DOHH2 (cell line): ENCODE results near the gene DPP6.

Source experiments
- H3F3A ChIP-seq: fragments of 200-600 bp; sonication (generic), shearing (Covaris generic); 2 replicates; pipeline ENCODE4 v1.6.0; 2016; ENCODE audit warnings: antibody characterized with exemption, mild to moderate bottlenecking; ENCODE audit not compliant: control insufficient read depth, insufficient read depth
- H3K27ac ChIP-seq: fragments of 200-600 bp; sonication (generic); 2 replicates; pipeline ENCODE4 v1.5.1; 2014; ENCODE audit warnings: low read depth, mild to moderate bottlenecking, low read length, moderate library complexity
- H3K27me3 ChIP-seq: fragments of 200-600 bp; sonication (generic); 2 replicates; pipeline ENCODE4 v1.6.1; 2014; ENCODE audit warnings: mild to moderate bottlenecking, low read length, mixed read lengths; ENCODE audit not compliant: control insufficient read depth
- H3K36me3 ChIP-seq: fragments of 200-600 bp; sonication (generic); 2 replicates; pipeline ENCODE4 v1.6.1; 2014; ENCODE audit warnings: mild to moderate bottlenecking, low read length, moderate library complexity, mixed read lengths; ENCODE audit not compliant: control insufficient read depth
- H3K4me1 ChIP-seq: fragments of 200-600 bp; sonication (generic); 2 replicates; pipeline ENCODE4 v1.6.1; 2014; ENCODE audit warnings: mild to moderate bottlenecking, low read length, mixed read lengths; ENCODE audit not compliant: control insufficient read depth
- H3K4me2 ChIP-seq: fragments of 200-600 bp; sonication (generic); 2 replicates; pipeline ENCODE4 v1.6.0; 2014; ENCODE audit warnings: mild to moderate bottlenecking, low read length, moderate library complexity
- H3K4me3 ChIP-seq: fragments of 200-600 bp; sonication (generic); 2 replicates; pipeline ENCODE4 v1.5.1; 2014; ENCODE audit warnings: mild to moderate bottlenecking, low read length, mixed read lengths
- H3K79me2 ChIP-seq: fragments of 200-600 bp; sonication (generic); 2 replicates; pipeline ENCODE4 v1.6.1; 2014; ENCODE audit warnings: mild to moderate bottlenecking, low read length, mixed read lengths; ENCODE audit not compliant: control insufficient read depth
- H3K9me2 ChIP-seq: fragments of 200-600 bp; sonication (generic); replicated peaks from 2 replicates; pipeline ENCODE4 v1.6.1; 2014; ENCODE audit warnings: mild to moderate bottlenecking, low read length, mixed read lengths; ENCODE audit not compliant: control insufficient read depth
- H3K9me3 ChIP-seq: fragments of 200-600 bp; sonication (generic); 2 replicates; pipeline ENCODE4 v1.6.1; 2014; ENCODE audit warnings: antibody characterized with exemption, low read length, mixed read lengths; ENCODE audit not compliant: control insufficient read depth, insufficient read depth
- H4K20me1 ChIP-seq: fragments of 200-600 bp; sonication (generic); 2 replicates; pipeline ENCODE4 v1.6.0; 2014; ENCODE audit warnings: low read depth, mild to moderate bottlenecking, antibody characterized with exemption, low read length, moderate library complexity; ENCODE audit not compliant: control insufficient read depth, insufficient read depth
- CTCF ChIP-seq: fragments of 200-600 bp; sonication (generic); IDR thresholded peaks from one replicate; pipeline ENCODE4 v1.5.1; 2014; ENCODE audit warnings: antibody characterized with exemption, mild to moderate bottlenecking, low read depth, low read length; ENCODE audit not compliant: poor library complexity, severe bottlenecking
- EZH2phosphoT487 ChIP-seq: fragments of 200-600 bp; sonication (generic); IDR thresholded peaks from 2 replicates; pipeline ENCODE4 v1.6.1; 2017; ENCODE audit warnings: borderline replicate concordance, mild to moderate bottlenecking, antibody characterized with exemption, low read length, moderate library complexity, mixed read lengths

DPP6 gene

GRCh38 chr7:154231732-154232131 is 179.5 kb downstream of the DPP6 start:
- Histone ChIP-seq H3K4me1 (no peaks in the 10 kb centered on the region), H3K36me3 (no peaks in the 10 kb centered on the region), H3K4me2 (no peak overlapping the region), H3K9me3 (peaks cover 3% of the 10 kb centered on the region; the same call in 1 of the 2 replicates), H4K20me1 (no peaks in the 10 kb centered on the region), H3K27ac (no peak overlapping the region), H3K79me2 (no peaks in the 10 kb centered on the region), H3F3A (no peaks in the 10 kb centered on the region), H3K9me2 (no peaks in the 10 kb centered on the region), H3K27me3 (no peaks in the 10 kb centered on the region), H3K4me3 (no peak overlapping the region)
- no peak for TF ChIP-seq EZH2phosphoT487
- no peak for TF ChIP-seq CTCF

- Histone ChIP-seq H3K9me2 (no peaks in the 10 kb centered on the region), H3K79me2 (no peaks in the 10 kb centered on the region), H3K4me2 (no peak overlapping the region), H3K36me3 (no peaks in the 10 kb centered on the region), H3K27me3 (no peaks in the 10 kb centered on the region), H3K27ac (no peak overlapping the region), H3F3A (no peaks in the 10 kb centered on the region), H3K4me1 (no peaks in the 10 kb centered on the region), H3K9me3 (peaks cover 3% of the 10 kb centered on the region; the same call in 1 of the 2 replicates), H3K4me3 (no peak overlapping the region), H4K20me1 (no peaks in the 10 kb centered on the region)
- no peak for TF ChIP-seq EZH2phosphoT487
- no peak for TF ChIP-seq CTCF
Measured at GRCh38 chr7:154232700-154233099, 180.5 kb downstream of the DPP6 start.

GRCh38 chr7:154241988-154242387 is 189.8 kb downstream of the DPP6 start:
- no peaks in the 10 kb centered on the region for H3K79me2 ChIP-seq
- H3K27me3 ChIP-seq: no peaks in the 10 kb centered on the region
- H3K9me3 ChIP-seq: peaks cover 4% of the 10 kb centered on the region; the same call in 1 of the 2 replicates
- no peaks in the 10 kb centered on the region for H3F3A ChIP-seq
- no peaks in the 10 kb centered on the region for H3K9me2 ChIP-seq
- H3K4me1 ChIP-seq: no peaks in the 10 kb centered on the region
- no peak overlapping the region for H3K4me3 ChIP-seq
- no peak overlapping the region for H3K27ac ChIP-seq
- no peaks in the 10 kb centered on the region for H3K36me3 ChIP-seq
- TF ChIP-seq EZH2phosphoT487: no peak
- TF ChIP-seq CTCF: no peak
- no peaks in the 10 kb centered on the region for H4K20me1 ChIP-seq
- H3K4me2 ChIP-seq: no peak overlapping the region

GRCh38 chr7:154242709-154243108 is 190.5 kb downstream of the DPP6 start:
- H3K27ac ChIP-seq: no peak overlapping the region
- no peaks in the 10 kb centered on the region for H4K20me1 ChIP-seq
- H3K4me2 ChIP-seq: no peak overlapping the region
- peaks cover 4% of the 10 kb centered on the region; the same call in 1 of the 2 replicates for H3K9me3 ChIP-seq
- H3K9me2 ChIP-seq: no peaks in the 10 kb centered on the region
- H3K4me1 ChIP-seq: no peaks in the 10 kb centered on the region
- no peak overlapping the region for H3K4me3 ChIP-seq
- no peaks in the 10 kb centered on the region for H3K36me3 ChIP-seq
- H3K27me3 ChIP-seq: no peaks in the 10 kb centered on the region
- H3K79me2 ChIP-seq: no peaks in the 10 kb centered on the region
- no peak for TF ChIP-seq EZH2phosphoT487
- no peak for TF ChIP-seq CTCF
- H3F3A ChIP-seq: no peaks in the 10 kb centered on the region
